Activated B cell treated with CpG ODN at 0.5 μM for 24 hours (primary cell): ENCODE results near the gene TGFBR2. TPM values are rescaled to one million over a fixed set of nuclear protein-coding genes. Genes with fewer than 3 reads are reported as not detected.

ENCODE experiments used
- ATAC-seq: fragments of 200-7000 bp; cut with Tn5 transposase; one replicate; pipeline ENCODE4 v1.10.0; 2021; ENCODE audit warnings: low read depth, mild to moderate bottlenecking, moderate library complexity
- CTCF ChIA-PET: fragments of 350-600 bp; sonication (Branson Sonifier 250); formaldehyde crosslinking; loops from one replicate; lab custom pipeline; 2021; ENCODE audit warnings: antibody characterized with exemption; lab: Charles Lee
- POLR2A ChIA-PET: fragments of 350-600 bp; sonication (Branson Sonifier 250); formaldehyde crosslinking; loops from one replicate; lab custom pipeline; 2021; ENCODE audit warnings: antibody characterized with exemption; lab: Charles Lee
- DNase-seq: peaks from one replicate; pipeline ENCODE4 v3.0.0; 2022
- H3K27ac Mint-ChIP-seq: one replicate; pipeline ENCODE4 v1.8.0; 2020; ENCODE audit warnings: mixed read lengths
- H3K27me3 Mint-ChIP-seq: one replicate; pipeline ENCODE4 v1.8.0; 2021; ENCODE audit warnings: mixed read lengths
- H3K36me3 Mint-ChIP-seq: one replicate; pipeline ENCODE4 v1.8.0; 2021; ENCODE audit warnings: low read depth, mixed read lengths
- H3K4me1 Mint-ChIP-seq: one replicate; pipeline ENCODE4 v1.8.0; 2021; ENCODE audit warnings: mixed read lengths
- H3K4me3 Mint-ChIP-seq: one replicate; pipeline ENCODE4 v1.8.0; 2020; ENCODE audit warnings: mild to moderate bottlenecking, mixed read lengths
- H3K9me3 Mint-ChIP-seq: one replicate; pipeline ENCODE4 v1.8.0; 2020; ENCODE audit warnings: mixed read lengths
- intact Hi-C: fragments of 100-400 bp; cut with micrococcal nuclease; formaldehyde crosslinking; loops from one replicate; pipeline ENCODE4 v1.15.1; 2024
- total RNA-seq: library from RNA; stranded (reverse); gene quantifications from 2 replicates; pipeline ENCODE4 v1.2.3, GENCODE V29; 2022
- TF ChIP-seq, protein P1 (sequence below): fragments of 200-600 bp; IDR thresholded peaks from one replicate; pipeline ENCODE4 v1.8.0; 2022; ENCODE audit warnings: antibody characterized with exemption, mild to moderate bottlenecking

Gene TGFBR2
- total RNA-seq, 1 donor from 2014 or later = 104 TPM

DNA sequence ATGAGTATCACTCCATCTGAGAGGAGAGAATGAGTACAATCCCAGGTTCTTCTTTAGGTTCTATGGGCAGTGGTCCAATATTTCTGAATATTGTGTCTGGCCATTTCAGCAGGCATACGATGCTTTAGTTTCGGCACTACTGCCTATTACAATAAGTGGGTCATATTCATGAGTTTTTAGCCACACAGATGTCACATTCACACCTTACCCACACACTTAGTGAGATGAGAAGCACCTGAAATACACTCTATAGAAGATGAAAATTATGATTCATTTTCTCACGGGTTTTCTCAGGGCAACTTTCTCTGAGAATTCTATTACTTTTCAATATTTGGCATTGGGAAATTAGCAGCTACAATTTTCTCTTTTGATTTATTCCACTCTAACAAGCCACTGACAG is 132.2 kb downstream of the TGFBR2 start:
- H3K4me3 Mint-ChIP-seq = no peak overlapping the region
- ChIA-PET POLR2A (no interaction called here), CTCF (no interaction called here)
- DNase-seq (no peak), ATAC-seq (no peak)
- H3K27me3 Mint-ChIP-seq = peaks cover 4% of the 10 kb centered on the region
- H3K27ac Mint-ChIP-seq = no peak overlapping the region
- no peaks in the 10 kb centered on the region for H3K36me3 Mint-ChIP-seq
- H3K4me1 Mint-ChIP-seq = peaks cover 6% of the 10 kb centered on the region
- TF ChIP-seq, protein P1, sequence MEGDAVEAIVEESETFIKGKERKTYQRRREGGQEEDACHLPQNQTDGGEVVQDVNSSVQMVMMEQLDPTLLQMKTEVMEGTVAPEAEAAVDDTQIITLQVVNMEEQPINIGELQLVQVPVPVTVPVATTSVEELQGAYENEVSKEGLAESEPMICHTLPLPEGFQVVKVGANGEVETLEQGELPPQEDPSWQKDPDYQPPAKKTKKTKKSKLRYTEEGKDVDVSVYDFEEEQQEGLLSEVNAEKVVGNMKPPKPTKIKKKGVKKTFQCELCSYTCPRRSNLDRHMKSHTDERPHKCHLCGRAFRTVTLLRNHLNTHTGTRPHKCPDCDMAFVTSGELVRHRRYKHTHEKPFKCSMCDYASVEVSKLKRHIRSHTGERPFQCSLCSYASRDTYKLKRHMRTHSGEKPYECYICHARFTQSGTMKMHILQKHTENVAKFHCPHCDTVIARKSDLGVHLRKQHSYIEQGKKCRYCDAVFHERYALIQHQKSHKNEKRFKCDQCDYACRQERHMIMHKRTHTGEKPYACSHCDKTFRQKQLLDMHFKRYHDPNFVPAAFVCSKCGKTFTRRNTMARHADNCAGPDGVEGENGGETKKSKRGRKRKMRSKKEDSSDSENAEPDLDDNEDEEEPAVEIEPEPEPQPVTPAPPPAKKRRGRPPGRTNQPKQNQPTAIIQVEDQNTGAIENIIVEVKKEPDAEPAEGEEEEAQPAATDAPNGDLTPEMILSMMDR = no peak
- intact Hi-C loops = no loop called here
- H3K9me3 Mint-ChIP-seq = no peaks in the 10 kb centered on the region

DNA sequence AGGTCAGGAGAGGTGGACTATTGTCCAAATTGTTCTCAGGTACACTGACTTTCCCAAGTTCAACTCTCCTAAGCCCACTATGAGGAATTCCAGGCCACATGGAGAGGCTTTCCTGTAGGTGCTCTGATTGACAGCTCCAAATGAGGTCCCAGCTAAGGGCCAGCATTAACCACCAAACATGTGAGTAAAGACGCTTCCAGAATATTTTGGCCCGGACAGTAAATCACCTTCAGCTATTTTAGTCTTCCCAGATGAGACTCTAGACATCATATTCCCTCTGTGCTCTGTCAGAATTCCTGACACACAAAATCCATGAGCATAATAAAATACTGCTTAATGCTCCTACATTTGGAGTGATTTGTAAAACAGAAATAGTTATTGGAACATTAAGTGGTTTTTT is 135.5 kb downstream of the TGFBR2 start:
- Mint-ChIP-seq H3K9me3 (no peaks in the 10 kb centered on the region), H3K4me3 (no peak overlapping the region), H3K4me1 (peaks cover 6% of the 10 kb centered on the region), H3K27ac (no peak overlapping the region), H3K27me3 (no peaks in the 10 kb centered on the region), H3K36me3 (no peaks in the 10 kb centered on the region)
- no peak for ATAC-seq
- ChIA-PET POLR2A (no interaction called here), CTCF (no interaction called here)
- DNase-seq = no peak
- intact Hi-C loops = no loop called here
- TF ChIP-seq, protein P1 = no peak

DNA sequence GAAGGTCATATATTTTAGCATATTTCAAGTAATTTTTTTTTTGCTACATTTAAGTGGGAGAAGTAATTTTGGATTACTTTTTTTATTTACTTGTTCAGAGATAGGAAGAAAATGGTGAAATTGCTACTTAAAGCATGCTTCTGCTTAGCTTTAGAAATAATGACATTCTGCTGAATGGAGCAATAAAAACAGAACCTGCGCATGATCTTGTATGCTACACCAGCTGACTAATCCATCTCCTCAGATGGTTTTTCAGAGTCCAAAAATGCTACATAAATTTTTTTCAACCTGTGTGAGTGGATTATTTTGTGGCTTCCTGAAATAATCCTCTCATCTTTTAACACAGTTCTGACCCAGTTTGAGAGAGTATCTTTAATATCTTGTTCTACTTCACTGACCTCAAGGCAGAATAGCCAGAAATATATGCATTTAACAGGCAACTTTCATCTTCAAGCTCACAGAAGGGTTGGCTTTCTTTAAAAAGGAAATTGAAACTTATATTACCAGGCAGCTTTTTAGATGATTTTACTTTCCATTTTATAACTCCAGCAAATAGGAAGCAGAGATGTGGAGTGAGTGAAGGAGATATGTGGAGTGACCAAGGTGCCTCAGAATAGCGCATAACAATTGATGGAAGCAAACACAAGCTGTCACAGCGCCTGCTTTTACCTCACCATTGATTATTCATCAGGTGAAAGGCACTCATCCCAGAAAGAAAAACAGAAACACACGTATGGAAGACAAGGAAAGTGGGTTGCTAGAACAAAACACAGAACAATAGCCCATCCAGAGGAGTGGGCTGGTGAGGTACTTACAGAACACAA is 136.6 kb downstream of the TGFBR2 start:
- intact Hi-C loops = no loop called here
- Mint-ChIP-seq H3K27me3 (peaks cover 1% of the 10 kb centered on the region), H3K9me3 (no peaks in the 10 kb centered on the region), H3K27ac (no peak overlapping the region), H3K4me1 (peaks cover 6% of the 10 kb centered on the region), H3K4me3 (no peak overlapping the region), H3K36me3 (no peaks in the 10 kb centered on the region)
- POLR2A ChIA-PET = interaction anchor here (0.5 kb wide), 1 partner anchor 383 kb away, joined by 3 read pairs; no protein-coding TSS in a partner anchor
- ATAC-seq = no peak
- TF ChIP-seq, protein P1 = no peak
- CTCF ChIA-PET = interaction anchor here (0.7 to 1.3 kb wide), 2 partner anchors 12 to 730 kb away, joined by 4 read pairs; no protein-coding TSS in a partner anchor
- no peak for DNase-seq
